ENCODE results near the gene FAM168B.

The FAM168B gene

DNA sequence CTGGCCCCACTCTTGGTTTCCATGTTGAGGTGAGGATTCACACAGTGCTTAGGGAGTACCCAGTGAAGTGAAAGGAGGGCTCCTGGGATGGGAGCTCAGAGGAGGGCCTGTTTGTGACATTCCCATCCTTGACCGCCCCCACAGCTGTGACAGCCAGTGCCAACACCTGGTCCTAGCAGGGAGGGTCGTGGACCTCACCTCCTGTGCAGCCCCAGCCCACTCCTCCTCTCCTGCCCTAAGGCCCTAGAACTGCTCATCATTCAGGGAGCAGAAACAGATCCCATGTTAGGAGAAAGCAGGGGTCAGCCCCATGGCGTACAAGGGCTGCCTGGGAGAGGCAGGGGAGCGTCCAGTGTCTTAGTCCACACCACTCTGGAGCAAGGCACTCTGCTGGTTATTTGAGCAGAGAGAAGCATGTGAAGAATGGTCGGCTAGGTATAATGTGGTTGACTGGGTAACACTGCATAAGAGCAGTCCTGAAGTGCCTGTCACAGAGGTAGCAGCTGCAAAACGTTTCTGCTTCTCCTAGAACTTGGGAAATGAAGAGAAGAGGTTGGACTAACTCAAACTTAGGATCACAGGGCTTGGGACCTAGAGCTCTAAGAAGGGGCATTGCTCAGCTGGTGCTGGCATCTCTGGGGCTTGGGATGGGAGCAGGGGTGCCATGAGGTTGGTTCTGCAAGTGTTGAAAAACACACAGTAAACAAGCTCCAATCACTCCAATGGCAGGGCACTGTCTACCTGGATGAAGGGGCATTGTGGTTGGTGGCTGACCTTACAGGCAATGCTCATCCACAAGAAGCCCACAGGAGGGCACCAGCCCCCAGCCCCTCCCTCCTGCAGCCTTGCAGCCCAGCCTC, 55.6 kb downstream of the FAM168B start:
- Histone ChIP-seq H3K27me3 (replicated peaks; ENCODE audit: control insufficient read depth, insufficient read depth, low read length) (no peaks in the 10 kb centered on the region; the same call in 1 of the 2 replicates), H3K4me3 (replicated peaks; ENCODE audit: low read depth, low read length) (no peak overlapping the region), H3K36me3 (ENCODE audit: control insufficient read depth, insufficient read depth, low read length) (no peaks in the 10 kb centered on the region)
- DNase-seq (ENCODE audit: extremely low read depth, insufficient read length) = no peak
- TF ChIP-seq, protein P1, sequence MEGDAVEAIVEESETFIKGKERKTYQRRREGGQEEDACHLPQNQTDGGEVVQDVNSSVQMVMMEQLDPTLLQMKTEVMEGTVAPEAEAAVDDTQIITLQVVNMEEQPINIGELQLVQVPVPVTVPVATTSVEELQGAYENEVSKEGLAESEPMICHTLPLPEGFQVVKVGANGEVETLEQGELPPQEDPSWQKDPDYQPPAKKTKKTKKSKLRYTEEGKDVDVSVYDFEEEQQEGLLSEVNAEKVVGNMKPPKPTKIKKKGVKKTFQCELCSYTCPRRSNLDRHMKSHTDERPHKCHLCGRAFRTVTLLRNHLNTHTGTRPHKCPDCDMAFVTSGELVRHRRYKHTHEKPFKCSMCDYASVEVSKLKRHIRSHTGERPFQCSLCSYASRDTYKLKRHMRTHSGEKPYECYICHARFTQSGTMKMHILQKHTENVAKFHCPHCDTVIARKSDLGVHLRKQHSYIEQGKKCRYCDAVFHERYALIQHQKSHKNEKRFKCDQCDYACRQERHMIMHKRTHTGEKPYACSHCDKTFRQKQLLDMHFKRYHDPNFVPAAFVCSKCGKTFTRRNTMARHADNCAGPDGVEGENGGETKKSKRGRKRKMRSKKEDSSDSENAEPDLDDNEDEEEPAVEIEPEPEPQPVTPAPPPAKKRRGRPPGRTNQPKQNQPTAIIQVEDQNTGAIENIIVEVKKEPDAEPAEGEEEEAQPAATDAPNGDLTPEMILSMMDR (IDR thresholded peaks at IDR 0.05; ENCODE audit: insufficient read depth, low read length, poor library complexity, severe bottlenecking) = no peak

DNA sequence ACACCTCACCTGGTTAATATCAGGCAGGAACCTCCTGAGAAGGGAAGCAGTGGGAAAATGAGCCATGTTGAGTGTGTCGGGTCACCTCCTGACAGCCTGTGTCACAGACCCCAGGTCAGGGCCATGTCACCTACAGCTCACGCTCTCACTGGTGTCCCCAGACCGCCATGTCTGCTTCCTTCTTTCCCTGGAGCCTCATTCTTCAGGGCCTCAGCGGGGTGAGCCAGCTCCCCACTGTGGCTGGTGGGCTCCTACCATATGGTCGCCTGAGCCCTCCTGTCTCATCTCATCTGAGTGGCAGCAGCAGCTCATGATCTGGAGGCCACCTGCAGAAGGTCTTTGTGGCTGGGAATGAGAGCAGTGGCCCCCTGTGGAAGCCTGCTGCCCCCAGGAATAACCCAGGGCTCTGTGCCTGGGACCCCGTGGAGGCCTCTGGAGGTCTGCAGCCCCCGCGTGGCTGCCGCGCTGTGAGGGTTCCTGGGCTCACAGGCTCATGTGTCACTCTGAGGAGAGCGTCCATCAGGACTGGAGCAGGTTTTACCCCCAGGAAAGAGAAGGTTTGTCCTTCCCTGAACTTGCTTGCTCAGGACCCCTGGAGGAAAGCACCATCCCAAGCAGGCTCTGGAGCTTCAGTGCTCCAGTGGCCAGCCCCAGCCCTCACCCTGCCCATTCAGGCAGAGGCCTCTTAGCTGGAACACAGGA, 56.4 kb downstream of the FAM168B start:
- Histone ChIP-seq H3K27me3 (replicated peaks; ENCODE audit: control insufficient read depth, insufficient read depth, low read length) (no peaks in the 10 kb centered on the region; the same call in 1 of the 2 replicates), H3K36me3 (ENCODE audit: control insufficient read depth, insufficient read depth, low read length) (no peaks in the 10 kb centered on the region), H3K4me3 (replicated peaks; ENCODE audit: low read depth, low read length) (no peak overlapping the region)
- DNase-seq (ENCODE audit: extremely low read depth, insufficient read length) = no peak
- TF ChIP-seq, protein P1 (IDR thresholded peaks at IDR 0.05; ENCODE audit: insufficient read depth, low read length, poor library complexity, severe bottlenecking) = no peak

- TF ChIP-seq, protein P1 (IDR thresholded peaks at IDR 0.05; ENCODE audit: insufficient read depth, low read length, poor library complexity, severe bottlenecking) = no peak
- Histone ChIP-seq H3K27me3 (replicated peaks; ENCODE audit: control insufficient read depth, insufficient read depth, low read length) (no peaks in the 10 kb centered on the region; the same call in 1 of the 2 replicates), H3K36me3 (ENCODE audit: control insufficient read depth, insufficient read depth, low read length) (no peaks in the 10 kb centered on the region)
Measured at GRCh38 chr2:131036269-131036668, 57.0 kb downstream of the FAM168B start.

GRCh38 chr2:131035826-131036231, 57.4 kb downstream of the FAM168B start:
- Histone ChIP-seq H3K36me3 (ENCODE audit: control insufficient read depth, insufficient read depth, low read length) (no peaks in the 10 kb centered on the region), H3K4me3 (replicated peaks; ENCODE audit: low read depth, low read length) (no peak overlapping the region), H3K27me3 (replicated peaks; ENCODE audit: control insufficient read depth, insufficient read depth, low read length) (no peaks in the 10 kb centered on the region; the same call in 1 of the 2 replicates)
- TF ChIP-seq, protein P1 (IDR thresholded peaks at IDR 0.05; ENCODE audit: insufficient read depth, low read length, poor library complexity, severe bottlenecking) = no peak
- no peak for DNase-seq (ENCODE audit: extremely low read depth, insufficient read length)

More at GRCh38 chr2:131036269-131036668, 57.0 kb downstream of the FAM168B start:
- H3K4me3 ChIP-seq (replicated peaks; ENCODE audit: low read depth, low read length) = no peak overlapping the region
- no peak for DNase-seq (ENCODE audit: extremely low read depth, insufficient read length)

GRCh38 chr2:131035112-131035825, 58.0 kb downstream of the FAM168B start:
- no peak for DNase-seq (ENCODE audit: extremely low read depth, insufficient read length)
- no peaks in the 10 kb centered on the region; the same call in 1 of the 2 replicates for H3K27me3 ChIP-seq (replicated peaks; ENCODE audit: control insufficient read depth, insufficient read depth, low read length)
- TF ChIP-seq, protein P1 (IDR thresholded peaks at IDR 0.05; ENCODE audit: insufficient read depth, low read length, poor library complexity, severe bottlenecking) = no peak
- H3K4me3 ChIP-seq (replicated peaks; ENCODE audit: low read depth, low read length) = no peak overlapping the region
- no peaks in the 10 kb centered on the region for H3K36me3 ChIP-seq (ENCODE audit: control insufficient read depth, insufficient read depth, low read length)

Measured in GM06990 (cell line).